Colonic mucosa (tissue), 4 donors: ENCODE measurements around the gene WDR55. TPM values are rescaled to one million over a fixed set of nuclear protein-coding genes. Genes with fewer than 3 reads are reported as not detected.
"Not testable (repeated sequence)": the region's sequence is repeated elsewhere in the genome, so short reads cannot be mapped to it uniquely, and the experiment has no call there.

Source experiments
- DNase-seq: peaks from one replicate; pipeline ENCODE4 v3.0.0-alpha.2; 2020
- H3K27ac ChIP-seq: fragments of 200-600 bp; one replicate; pipeline ENCODE4 v1.8.0; 2021
- H3K27me3 ChIP-seq: fragments of 200-600 bp; one replicate; pipeline ENCODE4 v1.8.0; 2021
- H3K36me3 ChIP-seq: fragments of 200-600 bp; one replicate; pipeline ENCODE4 v1.8.0; 2021
- H3K4me1 ChIP-seq: fragments of 200-600 bp; one replicate; pipeline ENCODE4 v1.8.0; 2021; ENCODE audit warnings: mild to moderate bottlenecking
- H3K4me3 ChIP-seq: fragments of 200-600 bp; one replicate; pipeline ENCODE4 v1.8.0; 2021
- H3K9ac ChIP-seq, 2 donors: one replicate each; pipeline ENCODE4 v1.7.0; 2013; ENCODE audit warnings: control low read depth in 2 of 2, low read depth in 2 of 2, low read length in 2 of 2
- H3K9me3 ChIP-seq: fragments of 200-600 bp; one replicate; pipeline ENCODE4 v1.8.0; 2021
- CTCF ChIP-seq: fragments of 200-600 bp; IDR thresholded peaks from one replicate; pipeline ENCODE4 v1.8.0; 2022; ENCODE audit warnings: antibody characterized with exemption, mild to moderate bottlenecking
- intact Hi-C: fragments of 100-400 bp; cut with DNase I; formaldehyde crosslinking; loops from one replicate; pipeline ENCODE4 v1.14.1; 2022
- total RNA-seq, 2 donors: library from RNA; stranded (reverse); fragmentation: NEBNext Ultra II Directional in 1 of 2; extraction: Animal tissue kit (Norgen Biotek cat#: 25700) in 1 of 2; gene quantifications; one replicate each; pipeline ENCODE4 v1.2.1, GENCODE V29; 2021
- donor health status: healthy.
- donor health status: DM: no; HTN: no; CAD: no.
- donor health status: DM: no; HTN: no; CAD: no.

WDR55 gene
- total RNA-seq, 2 donors from 2014 or later = 28.7 to 47.8 TPM

- intact Hi-C loops = loop anchor here (5.0 kb wide), 1 partner anchor 66 kb away; no protein-coding TSS in a partner anchor
- H3K4me3 ChIP-seq = peak overlapping the region; percentile 47
Measured at GRCh38 chr5:140633501-140633900, 31.2 kb upstream of the WDR55 start.

GRCh38 chr5:140634103-140634502 is 30.6 kb upstream of the WDR55 start:
- Histone ChIP-seq H3K27ac (no peak overlapping the region), H3K36me3 (no peaks in the 10 kb centered on the region), H3K27me3 (no peaks in the 10 kb centered on the region), H3K4me1 (peaks cover 4% of the 10 kb centered on the region), H3K4me3 (no peak overlapping the region), H3K9me3 (no peaks in the 10 kb centered on the region), H3K9ac (no peak overlapping the region)
- TF ChIP-seq CTCF = no peak
- intact Hi-C loops = loop anchor here (5.0 kb wide), 1 partner anchor 67 kb away; no protein-coding TSS in a partner anchor
- no peak for DNase-seq

More at GRCh38 chr5:140633501-140633900, 31.2 kb upstream of the WDR55 start:
- H3K36me3 ChIP-seq = no peaks in the 10 kb centered on the region
- peak overlapping the region; percentile 69 for H3K27ac ChIP-seq
- peak overlapping the region; percentile 77 to 91 for H3K9ac ChIP-seq
- DNase-seq = no peak
- H3K4me1 ChIP-seq = peaks cover 4% of the 10 kb centered on the region
- TF ChIP-seq CTCF = no peak
- H3K27me3 ChIP-seq = no peaks in the 10 kb centered on the region
- H3K9me3 ChIP-seq = no peaks in the 10 kb centered on the region

- Histone ChIP-seq H3K4me3 (no peak overlapping the region), H3K4me1 (peaks cover 4% of the 10 kb centered on the region), H3K9me3 (no peaks in the 10 kb centered on the region), H3K27ac (no peak overlapping the region), H3K9ac (no peak overlapping the region), H3K27me3 (no peaks in the 10 kb centered on the region), H3K36me3 (no peaks in the 10 kb centered on the region)
- intact Hi-C loops = loop anchor here (5.0 kb wide), 1 partner anchor 263 kb away; no protein-coding TSS in a partner anchor
- TF ChIP-seq CTCF = peak; percentile 13
- DNase-seq = no peak
Measured at GRCh38 chr5:140635291-140636257, 29.1 kb upstream of the WDR55 start.

- no peak overlapping the region for H3K27ac ChIP-seq
- no peak for DNase-seq
- H3K4me3 ChIP-seq = no peak overlapping the region
- H3K27me3 ChIP-seq = no peaks in the 10 kb centered on the region
- TF ChIP-seq CTCF = no peak
- H3K36me3 ChIP-seq = no peaks in the 10 kb centered on the region
- no peaks in the 10 kb centered on the region for H3K4me1 ChIP-seq
- intact Hi-C loops = loop anchor here (5.0 kb wide), 1 partner anchor 265 kb away; no protein-coding TSS in a partner anchor
- H3K9me3 ChIP-seq = no peaks in the 10 kb centered on the region
- no peak overlapping the region for H3K9ac ChIP-seq
Measured at GRCh38 chr5:140637371-140638100, 27.2 kb upstream of the WDR55 start.

- peak overlapping the region; percentile 95 for H3K27ac ChIP-seq
- not testable (repeated sequence) for H3K36me3 ChIP-seq, H3K9ac ChIP-seq, H3K4me1 ChIP-seq, H3K27me3 ChIP-seq, H3K9me3 ChIP-seq
- DNase-seq = peak; percentile 29
- peak overlapping the region; percentile 82 for H3K4me3 ChIP-seq
- intact Hi-C loops = loop anchor here (5.0 kb wide), 1 partner anchor 267 kb away; no protein-coding TSS in a partner anchor
Measured at GRCh38 chr5:140638898-140639147, 25.9 kb upstream of the WDR55 start.
